Loucy (cell line): ENCODE results near the gene AURKAIP1.

Experiments
- H2AFZ ChIP-seq: fragments of 200-600 bp; sonication (generic); 2 replicates; pipeline ENCODE4 v1.6.0; 2016; ENCODE audit warnings: antibody characterized with exemption, mild to moderate bottlenecking, low read length, moderate library complexity
- H3F3A ChIP-seq: fragments of 200-600 bp; 2 replicates; pipeline ENCODE4 v1.6.0; 2016; ENCODE audit warnings: antibody characterized with exemption, low read depth, mild to moderate bottlenecking
- H3K27me3 ChIP-seq: fragments of 200-600 bp; sonication (generic); 2 replicates; pipeline ENCODE4 v1.6.1; 2014; ENCODE audit warnings: low read length, mild to moderate bottlenecking; ENCODE audit not compliant: insufficient read depth, poor library complexity, severe bottlenecking
- H3K36me3 ChIP-seq: fragments of 200-600 bp; sonication (generic); 2 replicates; pipeline ENCODE4 v1.6.1; 2016; ENCODE audit warnings: low read length; ENCODE audit not compliant: insufficient read depth
- H3K4me1 ChIP-seq: fragments of 200-600 bp; sonication (generic); 2 replicates; pipeline ENCODE4 v1.5.1; 2014; ENCODE audit warnings: low read length, mild to moderate bottlenecking; ENCODE audit not compliant: insufficient read depth, poor library complexity, severe bottlenecking
- H3K4me2 ChIP-seq: fragments of 200-600 bp; sonication (generic); 2 replicates; pipeline ENCODE4 v1.6.0; 2014; ENCODE audit warnings: antibody characterized with exemption, low read length, low read depth, mild to moderate bottlenecking; ENCODE audit not compliant: poor library complexity, severe bottlenecking
- H3K4me3 ChIP-seq: fragments of 200-600 bp; sonication (generic); 2 replicates; pipeline ENCODE4 v1.5.1; 2014; ENCODE audit warnings: low read length, mild to moderate bottlenecking, mixed read lengths; ENCODE audit not compliant: poor library complexity, severe bottlenecking
- H3K79me2 ChIP-seq: fragments of 200-600 bp; sonication (generic); 2 replicates; pipeline ENCODE4 v1.6.1; 2014; ENCODE audit warnings: low read length; ENCODE audit not compliant: insufficient read depth
- H3K9ac ChIP-seq: fragments of 200-600 bp; sonication (generic); 2 replicates; pipeline ENCODE4 v1.6.0; 2014; ENCODE audit warnings: mild to moderate bottlenecking, low read depth, low read length, moderate library complexity; ENCODE audit not compliant: poor library complexity, severe bottlenecking
- H3K9me2 ChIP-seq: fragments of 200-600 bp; sonication (generic); replicated peaks from 2 replicates; pipeline ENCODE4 v1.6.1; 2016; ENCODE audit warnings: low read depth, low read length, mixed read lengths
- H3K9me3 ChIP-seq: fragments of 200-600 bp; sonication (generic); 2 replicates; pipeline ENCODE4 v1.6.1; 2014; ENCODE audit warnings: mild to moderate bottlenecking, antibody characterized with exemption, low read length, low read depth; ENCODE audit not compliant: insufficient read depth
- H4K20me1 ChIP-seq: fragments of 200-600 bp; sonication (generic); 2 replicates; pipeline ENCODE4 v1.6.0; 2014; ENCODE audit warnings: antibody characterized with exemption, low read length, mild to moderate bottlenecking; ENCODE audit not compliant: insufficient read depth, poor library complexity, severe bottlenecking
- EZH2phosphoT487 ChIP-seq: fragments of 200-600 bp; IDR thresholded peaks from 2 replicates; pipeline ENCODE4 v1.6.1; 2018; ENCODE audit warnings: antibody characterized with exemption, mild to moderate bottlenecking, moderate library complexity, borderline replicate concordance
- TF ChIP-seq, protein P1 (sequence below): fragments of 200-600 bp; sonication (generic); conservative IDR thresholded peaks from 2 replicates; pipeline ENCODE4 v1.5.1; 2014; ENCODE audit warnings: mild to moderate bottlenecking, antibody characterized with exemption, low read length

Gene AURKAIP1

DNA sequence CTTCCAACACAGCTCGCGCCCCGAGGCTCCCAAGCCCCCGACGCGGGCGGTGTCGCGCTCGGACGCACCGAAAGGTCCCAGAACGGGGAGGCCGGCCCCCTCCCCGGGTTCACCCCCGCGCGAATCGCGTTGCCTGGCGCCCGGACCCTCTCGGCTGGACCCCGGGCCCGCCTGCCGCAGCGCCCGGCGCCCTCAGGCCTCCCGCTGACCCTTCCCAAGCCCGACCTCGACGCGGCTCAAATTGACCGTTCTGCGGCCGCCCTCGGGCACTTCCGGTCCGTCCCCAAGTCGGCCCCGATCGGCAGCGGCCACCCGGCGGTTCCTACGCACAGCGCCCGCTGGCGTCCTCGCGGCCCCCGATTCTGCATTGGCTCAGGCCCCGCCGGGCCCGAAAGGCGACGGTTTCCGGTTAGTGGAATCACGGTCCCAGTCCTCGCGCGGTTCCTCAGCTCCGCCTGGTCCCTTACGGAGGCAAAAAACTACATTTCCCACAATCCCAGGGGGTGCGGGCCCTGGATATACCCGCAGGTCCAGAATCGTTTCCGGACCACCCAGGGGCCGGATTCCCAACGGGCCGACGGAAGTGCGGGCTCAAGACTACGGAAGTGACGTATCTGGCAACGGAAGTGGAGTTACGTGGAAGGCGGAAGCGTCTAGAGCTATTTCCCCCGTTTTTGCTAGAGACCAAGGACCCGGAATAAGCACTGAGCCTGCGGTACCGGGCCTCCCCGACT, at the start of gene AURKAIP1:
Gene AURKAIP1 (minus strand): TSS at position 279 of the 734 bp plus-strand sequence. CDS start 451 bp downstream, outside the sequence.
- Histone ChIP-seq H3K9me2 (no peaks in the 10 kb centered on the region), H3K9ac (peak within 1 kb of the TSS; percentile 97), H3K9me3 (no peaks in the 10 kb centered on the region), H3K27me3 (no peaks in the 10 kb centered on the region), H3K79me2 (peaks cover 40% of the 10 kb centered on the region), H3K36me3 (no peaks in the 10 kb centered on the region), H3K4me3 (peak within 1 kb of the TSS; percentile 92), H2AFZ (peak within 1 kb of the TSS; percentile 78), H4K20me1 (peaks cover 26% of the 10 kb centered on the region), H3K4me1 (peaks cover 40% of the 10 kb centered on the region), H3F3A (no peaks in the 10 kb centered on the region), H3K4me2 (peak within 1 kb of the TSS; percentile 99)
- TF ChIP-seq, protein P1, sequence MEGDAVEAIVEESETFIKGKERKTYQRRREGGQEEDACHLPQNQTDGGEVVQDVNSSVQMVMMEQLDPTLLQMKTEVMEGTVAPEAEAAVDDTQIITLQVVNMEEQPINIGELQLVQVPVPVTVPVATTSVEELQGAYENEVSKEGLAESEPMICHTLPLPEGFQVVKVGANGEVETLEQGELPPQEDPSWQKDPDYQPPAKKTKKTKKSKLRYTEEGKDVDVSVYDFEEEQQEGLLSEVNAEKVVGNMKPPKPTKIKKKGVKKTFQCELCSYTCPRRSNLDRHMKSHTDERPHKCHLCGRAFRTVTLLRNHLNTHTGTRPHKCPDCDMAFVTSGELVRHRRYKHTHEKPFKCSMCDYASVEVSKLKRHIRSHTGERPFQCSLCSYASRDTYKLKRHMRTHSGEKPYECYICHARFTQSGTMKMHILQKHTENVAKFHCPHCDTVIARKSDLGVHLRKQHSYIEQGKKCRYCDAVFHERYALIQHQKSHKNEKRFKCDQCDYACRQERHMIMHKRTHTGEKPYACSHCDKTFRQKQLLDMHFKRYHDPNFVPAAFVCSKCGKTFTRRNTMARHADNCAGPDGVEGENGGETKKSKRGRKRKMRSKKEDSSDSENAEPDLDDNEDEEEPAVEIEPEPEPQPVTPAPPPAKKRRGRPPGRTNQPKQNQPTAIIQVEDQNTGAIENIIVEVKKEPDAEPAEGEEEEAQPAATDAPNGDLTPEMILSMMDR: 0 out of 2 replicates have a peak, but pooled peaks have one; percentile 23
- TF ChIP-seq EZH2phosphoT487: no peak

DNA sequence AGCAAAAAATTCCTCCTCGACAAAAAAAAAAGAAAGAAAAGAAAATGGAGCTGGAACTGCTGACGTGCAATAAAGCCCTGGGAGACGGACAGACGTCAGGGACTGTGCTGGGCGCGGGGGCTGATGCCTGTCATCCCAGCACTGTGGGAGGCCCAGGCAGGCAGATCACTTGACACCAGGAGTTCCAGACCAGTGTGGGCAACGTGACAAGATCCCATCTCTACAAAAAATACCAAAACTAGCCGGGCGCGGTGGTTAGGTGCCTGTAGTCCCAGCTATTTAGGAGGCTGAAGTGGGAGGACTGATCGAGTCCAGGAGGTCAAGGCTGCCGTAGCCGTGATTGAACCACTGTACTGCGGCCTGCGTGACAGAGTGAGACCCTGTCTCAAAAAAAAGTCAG, 49.7 kb upstream of the AURKAIP1 start:
- H3K36me3 ChIP-seq: no peaks in the 10 kb centered on the region
- no peaks in the 10 kb centered on the region for H3F3A ChIP-seq
- H2AFZ ChIP-seq: no peak overlapping the region
- no peak overlapping the region for H3K4me2 ChIP-seq
- peaks cover 11% of the 10 kb centered on the region for H3K4me1 ChIP-seq
- TF ChIP-seq, protein P1: no peak
- no peak for TF ChIP-seq EZH2phosphoT487
- H3K9me3 ChIP-seq: no peaks in the 10 kb centered on the region
- no peak overlapping the region for H3K4me3 ChIP-seq
- H3K79me2 ChIP-seq: no peaks in the 10 kb centered on the region
- H4K20me1 ChIP-seq: no peaks in the 10 kb centered on the region
- H3K27me3 ChIP-seq: no peaks in the 10 kb centered on the region
- H3K9ac ChIP-seq: no peak overlapping the region
- no peaks in the 10 kb centered on the region for H3K9me2 ChIP-seq

DNA sequence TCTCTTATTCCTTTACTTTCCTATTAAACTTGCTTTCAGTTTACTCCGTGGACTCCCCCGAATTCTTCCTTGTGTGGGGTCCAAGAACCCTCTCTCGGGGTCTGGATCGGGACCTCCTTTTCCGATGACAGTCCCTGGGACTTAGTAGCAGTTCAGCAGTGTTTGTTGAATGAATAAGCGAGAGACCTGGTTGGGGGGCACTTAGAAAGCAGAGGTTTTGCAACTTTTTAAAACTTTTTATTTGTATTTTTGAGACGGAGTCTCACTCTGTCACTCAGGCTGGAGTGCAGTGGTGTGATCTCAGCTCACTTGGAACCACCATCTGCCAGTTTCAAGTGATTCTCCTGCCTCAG, 48.2 kb upstream of the AURKAIP1 start:
- Histone ChIP-seq H3K36me3 (no peaks in the 10 kb centered on the region), H2AFZ (no peak overlapping the region), H4K20me1 (no peaks in the 10 kb centered on the region), H3K4me1 (peaks cover 11% of the 10 kb centered on the region), H3K9me2 (no peaks in the 10 kb centered on the region), H3K79me2 (no peaks in the 10 kb centered on the region), H3F3A (no peaks in the 10 kb centered on the region), H3K9me3 (no peaks in the 10 kb centered on the region), H3K27me3 (no peaks in the 10 kb centered on the region), H3K4me3 (no peak overlapping the region), H3K4me2 (no peak overlapping the region), H3K9ac (no peak overlapping the region)
- TF ChIP-seq, protein P1: no peak
- no peak for TF ChIP-seq EZH2phosphoT487
